GM19395 (cell line): Measurements from ENCODE around the gene SMIM27.
"Not testable (repeated sequence)": the region's sequence is repeated elsewhere in the genome, so short reads cannot be mapped to it uniquely, and the experiment has no call there.

Experiments
- ATAC-seq: cut with Tn5 transposase; IDR thresholded peaks from one replicate; pipeline ENCODE4 v1.9.1; 2021; ENCODE audit warnings: mild to moderate bottlenecking, moderate library complexity; ENCODE audit not compliant: unreplicated experiment

Gene SMIM27

GRCh38 chr9:32596096-32596865 is 44.2 kb downstream of the SMIM27 start:
- no peak for ATAC-seq

GRCh38 chr9:32596936-32597335 is 44.8 kb downstream of the SMIM27 start:
- ATAC-seq, result no peak

GRCh38 chr9:32599021-32599420 is 46.9 kb downstream of the SMIM27 start:
- ATAC-seq, result not testable (repeated sequence)
